Large intestine (tissue), 3 donors: Measurements from ENCODE around the gene ABR. TPM values are rescaled to one million over a fixed set of nuclear protein-coding genes. Genes with fewer than 3 reads are reported as not detected.

ENCODE experiments used
- DNase-seq, 2 donors: peaks; one replicate each; pipeline versions ENCODE4 v3.0.0 to v3.0.0-alpha.2; 2013
- H3K27ac ChIP-seq: one replicate; pipeline ENCODE4 v1.5.1; 2013; ENCODE audit warnings: low read length
- H3K27me3 ChIP-seq: 2 replicates; pipeline ENCODE4 v1.6.1; 2013; ENCODE audit warnings: low read length; ENCODE audit not compliant: control insufficient read depth, insufficient read depth
- H3K36me3 ChIP-seq: 2 replicates; pipeline ENCODE4 v1.6.1; 2013; ENCODE audit warnings: low read length; ENCODE audit not compliant: control insufficient read depth, insufficient read depth
- H3K4me1 ChIP-seq: one replicate; pipeline ENCODE4 v1.6.1; 2013; ENCODE audit warnings: low read length; ENCODE audit not compliant: control insufficient read depth, insufficient read depth
- H3K4me3 ChIP-seq: one replicate; pipeline ENCODE4 v1.5.1; 2013; ENCODE audit warnings: low read length
- H3K9me3 ChIP-seq: one replicate; pipeline ENCODE4 v1.6.1; 2013; ENCODE audit warnings: mild to moderate bottlenecking, low read depth, low read length, moderate library complexity; ENCODE audit not compliant: control insufficient read depth
- WGBS: methylation state at CpG from one replicate; pipeline ENCODE4 v1.1.5; 2013; ENCODE audit warnings: low lambda C conversion rate; ENCODE audit not compliant: insufficient coverage; 5-methylcytosine and 5-hydroxymethylcytosine counted together
- polyA plus RNA-seq: library from polyadenylated mRNA; unstranded; fragments of 120-200 nt; gene quantifications from one replicate; pipeline ENCODE4 v1.2.1, GENCODE V29; 2013

The ABR gene
- polyA plus RNA-seq, 1 donor: 125 TPM

GRCh38 chr17:1095090-1095852, 84.5 kb downstream of the ABR start:
- Histone ChIP-seq H3K4me3 (no peak overlapping the region), H3K27ac (peak overlapping the region; percentile 73), H3K27me3 (no peaks in the 10 kb centered on the region), H3K4me1 (peaks cover 23% of the 10 kb centered on the region), H3K9me3 (no peaks in the 10 kb centered on the region), H3K36me3 (peaks cover 71% of the 10 kb centered on the region)
- no CpG with 5 or more reads among the region's 31 CpGs for WGBS
- DNase-seq: no peak

- no peaks in the 10 kb centered on the region for H3K9me3 ChIP-seq
- WGBS: no CpG with 5 or more reads among the region's 6 CpGs
- peaks cover 71% of the 10 kb centered on the region for H3K36me3 ChIP-seq
- no peak for DNase-seq
- no peak overlapping the region for H3K4me3 ChIP-seq
- no peaks in the 10 kb centered on the region for H3K27me3 ChIP-seq
- H3K27ac ChIP-seq: no peak overlapping the region
- H3K4me1 ChIP-seq: peaks cover 23% of the 10 kb centered on the region
Observed at GRCh38 chr17:1094591-1094990, 85.2 kb downstream of the ABR start.

GRCh38 chr17:1091900-1092299, 87.9 kb downstream of the ABR start:
- 95% methylated on average over 4 of the region's 14 CpGs for WGBS
- no peaks in the 10 kb centered on the region for H3K9me3 ChIP-seq
- H3K27me3 ChIP-seq: no peaks in the 10 kb centered on the region
- no peak overlapping the region for H3K27ac ChIP-seq
- DNase-seq: no peak
- H3K4me1 ChIP-seq: peaks cover 25% of the 10 kb centered on the region
- peaks cover 66% of the 10 kb centered on the region for H3K36me3 ChIP-seq
- no peak overlapping the region for H3K4me3 ChIP-seq

- Histone ChIP-seq H3K27me3 (no peaks in the 10 kb centered on the region), H3K4me1 (peaks cover 17% of the 10 kb centered on the region), H3K36me3 (peaks cover 66% of the 10 kb centered on the region), H3K4me3 (no peak overlapping the region), H3K9me3 (no peaks in the 10 kb centered on the region), H3K27ac (no peak overlapping the region)
- no CpG with 5 or more reads among the region's 8 CpGs for WGBS
- DNase-seq: no peak
Observed at GRCh38 chr17:1091190-1091534, 88.6 kb downstream of the ABR start.

GRCh38 chr17:1090465-1091189, 89.2 kb downstream of the ABR start:
- no CpG with 5 or more reads among the region's 19 CpGs for WGBS
- Histone ChIP-seq H3K4me3 (no peak overlapping the region), H3K36me3 (peaks cover 64% of the 10 kb centered on the region), H3K27me3 (no peaks in the 10 kb centered on the region), H3K27ac (no peak overlapping the region), H3K9me3 (no peaks in the 10 kb centered on the region), H3K4me1 (peaks cover 12% of the 10 kb centered on the region)
- DNase-seq: no peak

DNA sequence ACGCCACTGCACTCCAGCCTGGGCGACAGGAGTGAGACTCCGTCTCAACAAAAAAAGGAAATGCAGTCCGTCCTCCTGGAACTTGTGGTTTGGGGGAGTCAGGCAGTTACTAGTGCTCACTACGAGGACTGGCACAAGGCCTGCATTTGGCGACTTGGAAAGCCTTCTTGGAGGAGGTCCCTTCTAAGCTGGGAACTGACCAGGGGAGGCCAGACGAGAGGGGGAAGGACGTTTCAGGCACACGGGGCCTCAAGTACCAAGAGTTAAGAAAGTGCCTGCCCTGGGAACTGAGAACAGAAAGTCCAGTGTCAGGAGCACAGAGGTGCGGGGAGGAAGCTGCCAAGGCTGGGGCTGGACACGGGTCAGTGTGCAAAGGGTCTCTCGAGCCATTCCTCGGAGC, 89.9 kb downstream of the ABR start:
- no peaks in the 10 kb centered on the region for H3K9me3 ChIP-seq
- no peak overlapping the region for H3K4me3 ChIP-seq
- peaks cover 10% of the 10 kb centered on the region for H3K4me1 ChIP-seq
- H3K27ac ChIP-seq: no peak overlapping the region
- no peaks in the 10 kb centered on the region for H3K27me3 ChIP-seq
- WGBS: no CpG with 5 or more reads among the region's 13 CpGs
- H3K36me3 ChIP-seq: peaks cover 60% of the 10 kb centered on the region
- DNase-seq: no peak

DNA sequence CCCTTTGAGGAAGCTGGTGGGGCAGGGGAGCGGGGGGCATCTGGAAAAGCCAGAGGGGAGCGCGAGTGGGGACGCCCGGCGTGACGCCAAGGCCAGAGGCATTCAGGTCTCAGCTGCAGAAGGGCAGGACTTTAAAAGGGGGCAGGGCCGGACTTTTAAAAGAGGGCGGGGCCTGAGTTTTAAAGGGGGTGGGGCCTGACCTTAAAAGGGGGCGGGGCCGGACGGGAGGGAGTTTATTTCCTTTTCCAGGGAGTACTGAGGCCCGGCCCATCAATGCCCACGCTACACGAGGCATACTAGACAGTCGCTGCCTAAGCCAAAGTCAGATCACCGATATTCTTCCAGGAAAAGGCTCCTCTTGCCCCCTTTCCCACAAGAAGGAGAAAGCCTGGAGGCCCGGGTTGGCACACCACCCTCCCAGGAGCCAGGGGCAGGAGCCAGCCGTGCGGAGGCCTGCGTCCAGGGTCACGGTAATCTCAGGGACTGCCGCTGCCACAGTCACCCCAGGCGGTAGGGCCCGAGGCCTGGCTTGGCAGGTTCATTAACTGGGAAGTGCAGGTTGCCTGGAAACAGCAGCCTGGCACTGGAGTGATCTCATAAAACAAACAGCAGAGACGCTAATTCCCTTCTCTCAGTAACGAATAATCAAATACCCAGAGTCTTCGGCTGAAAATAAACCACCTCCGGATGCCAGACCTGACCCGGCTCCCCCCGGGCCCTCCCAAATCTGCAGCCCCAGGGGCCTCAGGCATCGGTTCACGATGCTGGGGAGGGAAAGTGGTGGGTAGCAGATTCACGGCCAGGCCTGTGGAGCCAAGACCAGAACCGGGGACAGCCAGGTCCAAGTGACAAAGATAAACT, 92.2 kb downstream of the ABR start:
- WGBS: no CpG with 5 or more reads among the region's 35 CpGs
- Histone ChIP-seq H3K4me1 (peaks cover 10% of the 10 kb centered on the region), H3K4me3 (no peak overlapping the region), H3K36me3 (peaks cover 59% of the 10 kb centered on the region), H3K27me3 (no peaks in the 10 kb centered on the region), H3K9me3 (no peaks in the 10 kb centered on the region), H3K27ac (peak overlapping the region; percentile 80)
- peak in 1 of 2 donors; percentile 79 for DNase-seq

DNA sequence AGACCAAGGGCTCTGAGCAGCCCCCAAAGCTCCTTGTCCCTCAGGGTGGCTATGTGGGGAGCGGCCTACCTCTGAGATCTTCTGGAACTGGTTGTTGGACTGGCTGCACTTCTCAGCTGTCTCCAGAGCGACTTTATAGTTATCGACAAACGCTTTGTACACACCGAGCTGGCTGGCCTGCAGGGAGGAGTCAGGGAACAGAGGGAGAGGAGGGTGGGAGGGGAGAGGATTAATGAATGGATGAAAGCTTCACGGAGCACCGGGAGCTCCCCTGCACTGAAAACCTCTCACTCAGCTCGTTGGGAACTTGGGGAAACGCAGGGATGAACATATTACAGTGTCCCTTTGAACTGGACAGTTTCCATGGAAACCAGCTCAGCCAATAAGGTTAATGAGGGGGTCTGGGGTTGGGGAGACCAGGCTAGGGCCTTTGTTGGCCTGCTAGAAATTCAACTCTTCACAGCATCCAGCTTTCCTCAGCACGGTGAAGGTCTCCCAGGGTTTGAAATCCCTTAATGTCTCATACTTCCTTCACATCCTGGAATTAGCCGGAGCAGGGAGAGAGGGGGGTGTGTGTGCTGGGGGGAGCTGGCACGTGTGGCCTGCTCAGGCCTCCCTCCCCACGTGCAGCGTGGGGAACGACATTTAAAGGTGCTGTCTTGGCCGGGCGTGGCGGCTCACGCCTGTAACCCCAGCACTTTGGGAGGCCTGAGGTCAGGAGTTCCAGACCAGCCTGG, 96.2 kb downstream of the ABR start:
- no peaks in the 10 kb centered on the region for H3K27me3 ChIP-seq
- no peak overlapping the region for H3K4me3 ChIP-seq
- H3K4me1 ChIP-seq: peaks cover 32% of the 10 kb centered on the region
- H3K36me3 ChIP-seq: peaks cover 52% of the 10 kb centered on the region
- H3K27ac ChIP-seq: peak overlapping the region; percentile 32
- WGBS: no CpG with 5 or more reads among the region's 19 CpGs
- no peaks in the 10 kb centered on the region for H3K9me3 ChIP-seq
- peak in 1 of 2 donors; percentile 37 for DNase-seq

DNA sequence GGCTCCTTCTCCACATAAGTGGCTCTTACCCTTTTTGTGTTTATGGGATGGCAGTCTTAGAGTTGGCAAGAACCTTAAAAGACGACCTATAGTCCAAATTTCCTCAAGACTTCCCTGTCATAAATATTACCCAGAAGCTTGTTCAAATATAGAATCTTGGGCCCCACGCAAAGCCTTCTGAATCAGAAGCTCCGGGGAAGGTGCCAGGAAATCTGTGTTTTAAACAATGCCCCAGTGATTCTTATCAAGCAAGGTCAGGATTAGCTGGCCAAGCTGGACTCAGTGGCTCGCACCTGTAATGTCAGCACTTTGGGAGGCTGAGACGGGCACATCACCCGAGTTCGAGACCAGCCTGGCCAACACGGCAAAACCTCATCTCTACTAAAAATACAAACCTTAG, 97.2 kb downstream of the ABR start:
- peaks cover 60% of the 10 kb centered on the region for H3K36me3 ChIP-seq
- H3K27ac ChIP-seq: no peak overlapping the region

More for the DNA sequence above, 97.2 kb downstream of the ABR start:
- Histone ChIP-seq H3K9me3 (no peaks in the 10 kb centered on the region), H3K27me3 (no peaks in the 10 kb centered on the region), H3K4me1 (peaks cover 26% of the 10 kb centered on the region), H3K4me3 (no peak overlapping the region)
- WGBS: no CpG with 5 or more reads among the region's 8 CpGs
- no peak for DNase-seq
